HG03469 (cell line): ENCODE results near the gene SLC7A7.
A peak's percentile ranks its signal among the peaks of the same experiment; 100 is the strongest.
"Not testable (repeated sequence)": the region's sequence is repeated elsewhere in the genome, so short reads cannot be mapped to it uniquely, and the experiment has no call there.

Experiments used
- ATAC-seq: cut with Tn5 transposase; IDR thresholded peaks from one replicate; pipeline ENCODE4 v1.9.1; 2021; ENCODE audit warnings: mild to moderate bottlenecking, moderate library complexity, moderate number of reproducible peaks; ENCODE audit not compliant: unreplicated experiment

Gene SLC7A7

GRCh38 chr14:22844221-22845102 lies 29.2 kb upstream of the SLC7A7 start:
- ATAC-seq: no peak

- no peak for ATAC-seq
These were observed 28.1 kb upstream of the SLC7A7 start for GRCh38 chr14:22843123-22843925.

GRCh38 chr14:22842211-22843122 lies 27.2 kb upstream of the SLC7A7 start:
- ATAC-seq: no peak

GRCh38 chr14:22841769-22842168 lies 26.5 kb upstream of the SLC7A7 start:
- ATAC-seq: no peak

GRCh38 chr14:22841311-22841710 lies 26.1 kb upstream of the SLC7A7 start:
- ATAC-seq: no peak

- ATAC-seq: no peak
These were observed 24.0 kb upstream of the SLC7A7 start for GRCh38 chr14:22839159-22839779.

- ATAC-seq: no peak
These were observed 23.4 kb upstream of the SLC7A7 start for GRCh38 chr14:22838631-22839041.

GRCh38 chr14:22837750-22838538 lies 22.7 kb upstream of the SLC7A7 start:
- no peak for ATAC-seq

- ATAC-seq: no peak
These were observed 22.0 kb upstream of the SLC7A7 start for GRCh38 chr14:22837114-22837749.

GRCh38 chr14:22836301-22837113 lies 21.3 kb upstream of the SLC7A7 start, which contains the start of gene MMP14:
Gene MMP14, plus strand, starts transcription at chr14:22836585. Its CDS starts 233 bp downstream, at chr14:22836818.
- no peak for ATAC-seq

GRCh38 chr14:22835505-22835904 lies 20.3 kb upstream of the SLC7A7 start:
- ATAC-seq: no peak

GRCh38 chr14:22830443-22831010 lies 15.3 kb upstream of the SLC7A7 start:
- ATAC-seq: no peak

GRCh38 chr14:22829661-22830442 lies 14.6 kb upstream of the SLC7A7 start, which contains the start of gene MRPL52:
Gene MRPL52, plus strand, starts transcription at chr14:22829887. Its CDS starts 26 bp downstream, at chr14:22829913.
- ATAC-seq: peak; percentile 64

GRCh38 chr14:22829076-22829660 lies 13.9 kb upstream of the SLC7A7 start:
- not testable (repeated sequence) for ATAC-seq

- ATAC-seq: no peak
These were observed 9.6 kb upstream of the SLC7A7 start for GRCh38 chr14:22824711-22825359.

- no peak for ATAC-seq
These were observed 7.4 kb upstream of the SLC7A7 start for GRCh38 chr14:22822571-22823098.
